T-helper 2 cell treated with Interferon-gamma antibody and Interleukin-4, amounts not matched to agents 100 ng/mL and 5 ng/mL, for 36 hours (primary cell): ENCODE results near the gene ZNF609. TPM values are rescaled to one million over a fixed set of nuclear protein-coding genes. Genes with fewer than 3 reads are reported as not detected.

ENCODE experiments used
- intact Hi-C: fragments of 100-400 bp; cut with micrococcal nuclease; formaldehyde crosslinking; loops from one replicate; pipeline ENCODE4 v1.15.1; 2023
- total RNA-seq: library from RNA; stranded (reverse); gene quantifications from 2 replicates; pipeline ENCODE4 v1.2.3, GENCODE V29; 2022

The ZNF609 gene
- total RNA-seq, result 46.5 and 48.9 TPM in 2 replicates

GRCh38 chr15:64460206-64460723 lies at the start of gene ZNF609:
TSS of gene ZNF609 (plus strand) at chr15:64460578. CDS start at chr15:64499420, 38,842 bp downstream.
- intact Hi-C loops, result loop anchor here (1.0 kb wide), 1 partner anchor 73 kb away; the partner anchor contains the start of gene TRIP4

DNA sequence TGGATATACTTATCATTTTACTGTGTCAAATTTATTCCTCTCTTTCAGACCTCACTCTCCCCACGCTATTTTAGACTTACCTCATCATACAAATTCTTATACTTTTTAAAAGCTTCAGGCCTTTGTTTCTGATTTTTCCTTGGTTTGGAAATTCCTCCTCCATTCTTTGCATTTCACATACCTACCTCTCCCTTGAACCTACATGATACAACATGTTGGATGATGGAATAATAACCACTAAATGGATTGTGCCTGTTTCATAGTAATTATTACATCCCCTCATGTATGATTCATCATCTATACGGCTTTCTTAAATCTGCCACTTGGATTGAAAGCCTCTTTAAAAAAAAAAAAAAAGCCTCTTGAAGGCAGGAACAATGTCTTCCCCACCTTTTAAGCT lies 48.2 kb upstream of the ZNF609 start:
- intact Hi-C loops, result no loop called here

DNA sequence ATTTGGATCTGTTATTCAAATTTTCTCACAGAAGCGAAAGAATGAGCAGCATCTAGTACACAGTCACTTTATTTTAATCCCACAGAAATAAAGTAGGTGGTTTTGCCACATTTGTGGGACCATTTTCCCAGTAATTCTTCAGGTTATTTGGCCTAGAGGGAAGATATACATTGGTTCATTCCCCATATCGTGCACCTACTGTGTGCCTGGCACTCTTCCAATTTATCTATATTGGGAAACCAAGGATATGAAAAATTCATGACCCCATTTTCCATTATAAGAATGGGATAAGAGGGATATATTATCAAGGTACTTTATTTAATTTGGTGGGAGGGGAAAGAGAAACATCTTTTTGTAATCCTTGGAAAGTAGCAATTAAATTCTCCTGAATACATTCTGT lies 37.7 kb upstream of the ZNF609 start:
- intact Hi-C loops, result no loop called here

GRCh38 chr15:64423970-64424369 lies 36.4 kb upstream of the ZNF609 start:
- intact Hi-C loops, result no loop called here

DNA sequence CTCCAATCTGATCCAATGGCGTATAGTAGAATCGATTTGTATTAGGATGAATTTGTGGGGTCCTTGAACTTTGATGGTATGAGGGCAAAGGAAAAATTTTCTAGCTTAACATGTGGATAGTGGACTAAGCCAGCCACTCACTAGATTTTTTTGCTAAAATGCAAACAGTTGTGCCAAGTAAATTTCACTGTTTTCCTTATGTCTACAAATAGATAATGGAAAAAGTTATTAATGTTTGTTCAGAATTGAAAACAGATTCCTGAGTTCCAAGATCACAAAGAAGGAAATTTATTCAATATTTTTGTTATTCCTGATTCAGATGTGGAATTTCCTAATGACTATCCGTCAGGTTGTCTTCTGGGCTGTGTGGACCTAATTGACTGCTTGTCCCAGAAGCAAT lies 35.2 kb upstream of the ZNF609 start:
- intact Hi-C loops, result no loop called here

GRCh38 chr15:64426845-64427465 lies 33.4 kb upstream of the ZNF609 start:
- intact Hi-C loops, result no loop called here

DNA sequence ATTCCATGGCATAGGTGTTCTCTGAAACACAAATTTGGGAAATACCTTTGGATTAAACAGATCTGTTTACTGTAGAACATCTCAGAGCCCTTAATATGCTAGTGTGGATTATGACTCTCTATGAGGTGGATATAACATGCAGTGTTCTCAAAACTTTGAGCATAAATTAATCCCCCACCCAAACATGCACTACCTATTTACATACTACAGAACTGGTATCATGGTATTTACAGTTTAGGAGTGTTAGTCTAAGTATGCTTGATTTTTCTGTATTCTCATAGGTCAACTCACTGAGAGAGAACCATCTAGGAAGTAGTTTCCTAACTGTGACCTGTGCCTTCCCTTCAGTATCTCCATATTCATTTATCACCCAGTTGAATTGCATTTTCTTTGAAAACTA lies 30.9 kb upstream of the ZNF609 start:
- intact Hi-C loops, result no loop called here

DNA sequence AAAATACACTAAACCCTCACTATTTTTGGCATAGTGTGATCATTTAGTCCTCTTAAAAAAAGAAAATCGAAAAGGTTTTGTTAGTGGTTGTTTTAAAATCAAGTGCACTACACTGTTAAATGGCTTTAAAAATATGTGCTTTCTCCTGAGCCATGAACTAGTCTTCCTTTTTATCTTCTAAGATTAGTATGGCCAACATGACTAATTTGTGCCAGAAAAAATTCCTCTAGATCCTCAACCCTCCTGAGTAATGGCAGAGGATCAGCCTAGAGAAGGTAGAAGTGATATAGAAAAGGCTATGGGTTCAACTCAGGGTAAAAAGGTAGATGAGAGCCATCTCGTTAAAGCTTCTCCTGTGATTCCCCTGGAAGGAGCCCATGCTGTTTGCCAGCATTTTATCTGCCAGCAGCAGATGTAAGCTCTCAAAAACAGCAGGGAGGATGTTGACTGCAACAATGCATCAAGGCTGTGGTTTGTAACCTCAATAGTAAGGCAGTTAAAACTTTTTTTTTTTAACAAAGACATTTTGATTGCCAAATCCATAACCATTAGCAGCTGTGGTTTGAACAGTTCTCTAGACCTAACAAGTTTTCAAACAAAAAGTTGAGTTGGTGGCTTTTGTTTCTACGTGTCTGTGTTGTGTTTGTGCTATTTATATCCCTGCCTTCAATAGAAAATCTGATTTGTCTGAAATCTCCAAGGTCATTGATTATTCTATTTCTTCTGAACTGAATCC lies 30.2 kb upstream of the ZNF609 start:
- intact Hi-C loops, result loop anchor here (1.0 to 5.0 kb wide), 3 partner anchors 15 to 222 kb away; no protein-coding TSS in a partner anchor

GRCh38 chr15:64437982-64438381 lies 22.4 kb upstream of the ZNF609 start:
- intact Hi-C loops, result no loop called here

- intact Hi-C loops, result no loop called here
Observed at GRCh38 chr15:64438653-64439447, 21.5 kb upstream of the ZNF609 start.

DNA sequence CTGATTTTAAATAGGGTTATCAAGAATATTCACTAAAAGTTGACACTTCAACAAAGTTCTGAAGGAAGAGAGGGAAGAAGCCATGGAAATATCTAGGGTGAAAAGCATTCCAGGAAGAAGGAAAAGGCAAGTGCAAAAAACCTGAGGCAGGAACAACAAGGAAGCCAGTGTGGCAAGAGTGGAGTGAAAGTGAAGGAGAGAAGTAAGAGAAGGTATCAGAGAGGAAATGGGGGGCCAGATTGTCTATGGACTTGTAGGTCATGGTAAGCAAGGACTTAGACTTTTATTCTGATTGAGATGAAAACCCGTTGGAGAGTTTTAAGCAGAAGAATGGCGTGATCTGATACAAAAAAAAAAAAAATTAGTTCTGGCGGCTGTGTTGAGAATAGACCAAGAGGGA lies 18.5 kb upstream of the ZNF609 start:
- intact Hi-C loops, result no loop called here

- intact Hi-C loops, result no loop called here
Observed at GRCh38 chr15:64443016-64443415, 17.4 kb upstream of the ZNF609 start.

- intact Hi-C loops, result loop anchor here (2.0 kb wide), 1 partner anchor 13 kb away; no protein-coding TSS in a partner anchor
Observed at GRCh38 chr15:64443747-64444621, 16.4 kb upstream of the ZNF609 start.

DNA sequence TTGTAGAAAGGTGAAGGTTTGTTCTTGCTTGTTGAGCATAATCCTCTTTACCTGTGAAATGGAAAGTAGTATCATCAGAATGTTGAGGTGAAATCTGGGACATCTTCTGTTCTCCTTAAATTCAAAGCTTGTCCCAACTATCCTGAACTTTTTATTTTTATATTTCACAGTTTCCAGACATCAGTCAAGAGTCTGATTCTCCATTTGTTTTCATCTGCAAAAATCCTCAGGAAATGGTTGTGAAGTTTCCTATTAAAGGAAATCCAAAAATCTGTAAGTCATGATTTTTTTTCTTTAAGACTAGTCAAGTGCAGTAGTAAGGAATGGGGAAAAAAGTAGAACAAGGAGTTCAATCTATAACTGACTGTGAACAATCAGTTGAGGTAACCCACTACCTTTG lies 15.5 kb upstream of the ZNF609 start:
- intact Hi-C loops, result loop anchor here (2.0 kb wide), 1 partner anchor 14 kb away; no protein-coding TSS in a partner anchor

GRCh38 chr15:64447536-64448315 lies 12.7 kb upstream of the ZNF609 start:
- intact Hi-C loops, result no loop called here

GRCh38 chr15:64452988-64453688 lies 7.2 kb upstream of the ZNF609 start:
- intact Hi-C loops, result no loop called here

GRCh38 chr15:64453689-64454037 lies 6.7 kb upstream of the ZNF609 start:
- intact Hi-C loops, result no loop called here

- intact Hi-C loops, result no loop called here
Observed at GRCh38 chr15:64454282-64454681, 6.1 kb upstream of the ZNF609 start.

- intact Hi-C loops, result no loop called here
Observed at GRCh38 chr15:64455961-64456371, 4.4 kb upstream of the ZNF609 start.
